Endothelial cell (in vitro differentiated cells): ENCODE data around the gene GUCY1A1. TPM values are rescaled to one million over a fixed set of nuclear protein-coding genes. Genes with fewer than 3 reads are reported as not detected.

Experiments used
- DNase-seq: peaks from one replicate; pipeline ENCODE4 v3.0.0; 2021; ENCODE audit warnings: low spot score
- H3K27ac Mint-ChIP-seq: one replicate; pipeline ENCODE4 v1.8.0; 2021; ENCODE audit warnings: mixed read lengths, inconsistent platforms; ENCODE audit not compliant: unreplicated experiment
- H3K27me3 Mint-ChIP-seq: one replicate; pipeline ENCODE4 v1.8.0; 2021; ENCODE audit warnings: mild to moderate bottlenecking, moderate library complexity, mixed read lengths, inconsistent platforms; ENCODE audit not compliant: unreplicated experiment
- H3K36me3 Mint-ChIP-seq: one replicate; pipeline ENCODE4 v1.8.0; 2021; ENCODE audit warnings: mild to moderate bottlenecking, low read depth, mixed read lengths, inconsistent platforms; ENCODE audit not compliant: unreplicated experiment
- H3K4me1 Mint-ChIP-seq: one replicate; pipeline ENCODE4 v1.8.0; 2021; ENCODE audit warnings: mild to moderate bottlenecking, mixed read lengths, inconsistent platforms; ENCODE audit not compliant: unreplicated experiment
- H3K4me3 Mint-ChIP-seq: one replicate; pipeline ENCODE4 v1.8.0; 2021; ENCODE audit warnings: mild to moderate bottlenecking, mixed read lengths, inconsistent platforms; ENCODE audit not compliant: unreplicated experiment
- H3K9me3 Mint-ChIP-seq: one replicate; pipeline ENCODE4 v1.8.0; 2021; ENCODE audit warnings: mixed read lengths, inconsistent platforms; ENCODE audit not compliant: unreplicated experiment
- total RNA-seq: library from RNA; stranded (reverse); fragmentation: NEBNext Ultra II Directional; extraction: Animal tissue kit (Norgen Biotek cat#: 25700); gene quantifications from one replicate; pipeline ENCODE4 v1.2.1, GENCODE V29; 2021; ENCODE audit not compliant: unreplicated experiment
- TF ChIP-seq, protein P1 (sequence below): fragments of 200-600 bp; sonication (generic); IDR thresholded peaks from one replicate; pipeline ENCODE4 v1.5.0; 2021; ENCODE audit warnings: antibody characterized with exemption; ENCODE audit not compliant: unreplicated experiment

GUCY1A1 gene
- total RNA-seq, 1 donor from 2014 or later: not detected

DNA sequence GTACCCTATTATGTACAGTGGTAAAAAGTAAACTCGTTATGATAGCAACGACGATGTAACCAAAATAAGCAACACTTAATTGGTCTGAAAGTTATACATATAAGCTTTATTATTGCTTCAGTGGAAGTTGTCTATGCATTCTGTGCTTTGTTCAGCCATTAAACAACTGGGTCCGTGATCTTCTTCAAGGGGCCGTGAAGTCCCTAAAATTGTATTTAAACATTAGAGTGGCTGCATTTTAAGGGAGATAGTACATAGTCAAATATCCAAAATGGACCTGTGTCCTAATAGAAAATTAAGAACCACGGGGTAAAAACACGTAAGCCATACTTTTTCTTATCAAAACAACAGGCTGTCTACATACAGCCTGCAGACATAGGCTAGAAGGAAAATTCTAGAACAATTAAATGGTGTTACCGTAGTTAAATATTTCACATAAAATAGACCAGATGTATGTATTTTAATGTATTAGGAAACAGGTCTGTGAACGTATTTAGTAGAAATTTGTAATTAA is 2.1 kb downstream of the GUCY1A1 start:
- Mint-ChIP-seq H3K27ac (no peak overlapping the region), H3K27me3 (peaks cover 10% of the 10 kb centered on the region), H3K4me1 (peaks cover 7% of the 10 kb centered on the region), H3K9me3 (no peaks in the 10 kb centered on the region), H3K4me3 (no peak overlapping the region), H3K36me3 (no peaks in the 10 kb centered on the region)
- DNase-seq: no peak
- TF ChIP-seq, protein P1, sequence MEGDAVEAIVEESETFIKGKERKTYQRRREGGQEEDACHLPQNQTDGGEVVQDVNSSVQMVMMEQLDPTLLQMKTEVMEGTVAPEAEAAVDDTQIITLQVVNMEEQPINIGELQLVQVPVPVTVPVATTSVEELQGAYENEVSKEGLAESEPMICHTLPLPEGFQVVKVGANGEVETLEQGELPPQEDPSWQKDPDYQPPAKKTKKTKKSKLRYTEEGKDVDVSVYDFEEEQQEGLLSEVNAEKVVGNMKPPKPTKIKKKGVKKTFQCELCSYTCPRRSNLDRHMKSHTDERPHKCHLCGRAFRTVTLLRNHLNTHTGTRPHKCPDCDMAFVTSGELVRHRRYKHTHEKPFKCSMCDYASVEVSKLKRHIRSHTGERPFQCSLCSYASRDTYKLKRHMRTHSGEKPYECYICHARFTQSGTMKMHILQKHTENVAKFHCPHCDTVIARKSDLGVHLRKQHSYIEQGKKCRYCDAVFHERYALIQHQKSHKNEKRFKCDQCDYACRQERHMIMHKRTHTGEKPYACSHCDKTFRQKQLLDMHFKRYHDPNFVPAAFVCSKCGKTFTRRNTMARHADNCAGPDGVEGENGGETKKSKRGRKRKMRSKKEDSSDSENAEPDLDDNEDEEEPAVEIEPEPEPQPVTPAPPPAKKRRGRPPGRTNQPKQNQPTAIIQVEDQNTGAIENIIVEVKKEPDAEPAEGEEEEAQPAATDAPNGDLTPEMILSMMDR: no peak

DNA sequence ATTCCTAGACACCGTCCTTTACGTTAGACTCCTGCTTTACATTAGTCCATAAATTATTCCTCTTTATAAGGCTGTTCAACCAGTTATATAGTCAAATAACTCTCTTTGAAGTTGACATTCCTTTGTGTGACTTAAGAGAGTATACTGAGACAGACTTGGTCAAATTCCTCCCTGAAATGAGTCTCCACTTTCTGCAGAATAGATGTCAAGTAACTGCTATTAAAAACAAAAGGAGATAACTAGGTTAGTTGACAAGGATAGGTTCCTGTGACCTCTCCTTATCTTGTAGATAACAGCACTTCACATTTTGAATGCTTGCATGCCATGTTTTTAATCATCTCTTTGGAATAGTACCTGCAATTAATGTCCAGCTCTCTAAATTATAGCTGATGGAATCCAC is 5.7 kb downstream of the GUCY1A1 start:
- H3K36me3 Mint-ChIP-seq: no peaks in the 10 kb centered on the region
- H3K9me3 Mint-ChIP-seq: no peaks in the 10 kb centered on the region
- no peak overlapping the region for H3K27ac Mint-ChIP-seq
- H3K4me1 Mint-ChIP-seq: peaks cover 15% of the 10 kb centered on the region
- DNase-seq: no peak
- TF ChIP-seq, protein P1: no peak
- no peaks in the 10 kb centered on the region for H3K27me3 Mint-ChIP-seq
- no peak overlapping the region for H3K4me3 Mint-ChIP-seq

DNA sequence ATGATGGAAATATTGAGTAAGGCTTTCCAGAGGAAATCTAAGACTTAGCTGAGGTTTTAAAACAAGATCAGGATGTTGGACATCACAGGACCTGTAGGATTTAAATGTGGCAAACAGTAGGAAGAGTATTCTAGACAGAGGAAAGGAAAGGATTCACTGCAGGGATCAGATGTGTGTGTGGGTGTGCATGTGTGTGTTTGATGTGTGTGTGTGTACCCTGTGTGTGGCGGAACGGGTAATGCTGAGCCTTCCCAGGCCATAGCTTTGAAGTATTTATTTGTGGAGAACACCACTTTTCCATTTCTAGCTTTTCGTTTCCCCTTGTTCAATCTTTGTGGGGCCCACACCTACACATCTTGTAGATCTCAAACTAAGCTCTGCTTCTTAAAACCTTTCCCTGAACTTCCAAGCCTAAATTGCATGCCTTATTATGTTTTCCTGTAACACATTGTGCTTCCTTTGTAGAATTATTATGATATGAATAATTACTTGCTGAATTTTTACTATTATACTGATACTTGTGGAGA is 6.9 kb downstream of the GUCY1A1 start:
- Mint-ChIP-seq H3K27ac (no peak overlapping the region), H3K36me3 (no peaks in the 10 kb centered on the region), H3K9me3 (no peaks in the 10 kb centered on the region), H3K27me3 (no peaks in the 10 kb centered on the region), H3K4me3 (no peak overlapping the region), H3K4me1 (peaks cover 13% of the 10 kb centered on the region)
- DNase-seq: no peak
- TF ChIP-seq, protein P1: no peak

DNA sequence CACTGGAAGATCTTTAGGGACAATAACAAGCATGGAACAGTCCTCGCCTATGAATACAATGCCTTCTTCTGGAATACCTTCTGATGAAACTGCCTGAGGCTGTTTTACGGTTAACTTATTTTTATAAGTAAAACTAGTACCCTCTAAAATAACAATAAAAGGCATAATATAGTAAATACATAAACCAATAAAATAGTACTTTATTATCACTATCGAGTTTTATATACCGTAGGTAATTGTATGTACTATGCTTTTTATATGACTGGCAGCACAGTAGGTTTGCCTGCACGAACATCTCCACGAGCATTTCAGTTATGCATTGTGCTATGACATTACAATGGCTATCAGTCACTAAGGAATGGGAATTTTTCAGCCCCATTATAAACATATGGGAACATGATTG is 8.0 kb downstream of the GUCY1A1 start:
- Mint-ChIP-seq H3K9me3 (no peaks in the 10 kb centered on the region), H3K27ac (no peak overlapping the region), H3K36me3 (no peaks in the 10 kb centered on the region), H3K4me1 (peaks cover 13% of the 10 kb centered on the region), H3K4me3 (no peak overlapping the region), H3K27me3 (no peaks in the 10 kb centered on the region)
- no peak for DNase-seq
- TF ChIP-seq, protein P1: no peak

DNA sequence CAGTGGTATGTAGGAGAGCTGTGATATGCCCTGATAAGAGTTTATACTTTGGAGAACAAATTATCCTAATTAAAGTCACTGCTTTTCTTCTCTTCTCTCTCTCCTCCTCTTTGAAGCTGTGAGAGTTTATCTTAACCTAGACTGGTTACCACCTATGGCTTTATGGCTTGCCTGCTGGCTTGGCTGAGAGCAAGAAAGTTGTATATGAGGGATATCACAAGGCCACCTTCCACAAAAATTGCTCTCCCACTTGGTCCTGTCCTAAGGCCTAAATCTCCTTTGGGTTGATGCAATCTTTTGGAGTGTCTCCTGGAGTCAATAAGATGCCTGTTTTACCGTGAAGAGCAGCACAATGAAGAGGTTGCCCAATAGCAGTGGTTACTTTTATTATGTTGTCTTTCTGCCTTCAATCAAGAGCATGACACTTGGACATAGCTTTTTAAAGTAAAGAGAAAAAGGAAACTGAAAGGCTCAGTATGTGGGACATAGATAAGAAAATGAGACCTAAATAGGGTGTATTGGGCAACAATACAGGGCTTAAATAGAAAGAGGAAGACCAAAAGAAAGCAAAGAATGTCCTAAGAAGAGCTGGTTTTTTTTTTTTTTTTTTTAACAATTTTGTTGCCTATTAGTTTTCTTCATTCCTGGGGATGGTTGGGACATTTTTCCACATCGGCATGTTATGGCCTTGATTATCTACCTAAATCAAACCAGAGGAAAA is 9.2 kb downstream of the GUCY1A1 start:
- H3K36me3 Mint-ChIP-seq: no peaks in the 10 kb centered on the region
- H3K27ac Mint-ChIP-seq: no peak overlapping the region
- H3K4me1 Mint-ChIP-seq: peaks cover 13% of the 10 kb centered on the region
- H3K4me3 Mint-ChIP-seq: no peak overlapping the region
- H3K9me3 Mint-ChIP-seq: no peaks in the 10 kb centered on the region
- no peak for DNase-seq
- TF ChIP-seq, protein P1: no peak
- H3K27me3 Mint-ChIP-seq: no peaks in the 10 kb centered on the region
